Osteocyte (in vitro differentiated cells): ENCODE data around the gene PRTFDC1. TPM values are rescaled to one million over a fixed set of nuclear protein-coding genes. Genes with fewer than 3 reads are reported as not detected.

Source experiments
- DNase-seq: peaks from one replicate; pipeline ENCODE4 v3.0.0; 2021; ENCODE audit warnings: mixed read lengths; ENCODE audit not compliant: unreplicated experiment; ENCODE audit errors: extremely low spot score
- H3K27ac Mint-ChIP-seq: one replicate; pipeline ENCODE4 v1.8.0; 2021; ENCODE audit warnings: mild to moderate bottlenecking, mixed read lengths; ENCODE audit not compliant: unreplicated experiment
- H3K27me3 Mint-ChIP-seq: one replicate; pipeline ENCODE4 v1.8.0; 2021; ENCODE audit warnings: mixed read lengths; ENCODE audit not compliant: unreplicated experiment
- H3K36me3 Mint-ChIP-seq: one replicate; pipeline ENCODE4 v1.8.0; 2021; ENCODE audit warnings: mixed read lengths; ENCODE audit not compliant: unreplicated experiment
- H3K4me1 Mint-ChIP-seq: one replicate; pipeline ENCODE4 v1.8.0; 2021; ENCODE audit warnings: mixed read lengths; ENCODE audit not compliant: unreplicated experiment
- H3K4me3 Mint-ChIP-seq: one replicate; pipeline ENCODE4 v1.8.0; 2021; ENCODE audit warnings: mild to moderate bottlenecking, moderate library complexity, mixed read lengths; ENCODE audit not compliant: unreplicated experiment
- H3K9me3 Mint-ChIP-seq: one replicate; pipeline ENCODE4 v1.8.0; 2021; ENCODE audit warnings: mixed read lengths; ENCODE audit not compliant: unreplicated experiment
- CTCF ChIP-seq: fragments of 200-600 bp; sonication (generic); IDR thresholded peaks from 2 replicates; pipeline ENCODE4 v1.5.0; 2021; ENCODE audit warnings: antibody characterized with exemption, mild to moderate bottlenecking, moderate library complexity
- total RNA-seq: library from RNA; stranded (reverse); gene quantifications from 2 replicates; pipeline ENCODE4 v1.2.1, GENCODE V29; 2021

The PRTFDC1 gene
- total RNA-seq, 1 donor from 2014 or later, result 4.4 TPM

GRCh38 chr10:24983946-24984345 is 31.5 kb upstream of the PRTFDC1 start:
- TF ChIP-seq CTCF, result no peak
- Mint-ChIP-seq H3K27ac (no peak overlapping the region), H3K36me3 (no peaks in the 10 kb centered on the region), H3K27me3 (peaks cover 9% of the 10 kb centered on the region), H3K4me1 (peaks cover 2% of the 10 kb centered on the region), H3K9me3 (no peaks in the 10 kb centered on the region), H3K4me3 (no peak overlapping the region)
- no peak for DNase-seq

- Mint-ChIP-seq H3K36me3 (no peaks in the 10 kb centered on the region), H3K27ac (no peak overlapping the region), H3K4me3 (no peak overlapping the region), H3K9me3 (no peaks in the 10 kb centered on the region), H3K27me3 (peaks cover 15% of the 10 kb centered on the region), H3K4me1 (peaks cover 2% of the 10 kb centered on the region)
- TF ChIP-seq CTCF, result no peak
- no peak for DNase-seq
Observed at GRCh38 chr10:24983130-24983529, 30.7 kb upstream of the PRTFDC1 start.

GRCh38 chr10:24982319-24983112 is 30.1 kb upstream of the PRTFDC1 start:
- H3K9me3 Mint-ChIP-seq, result no peaks in the 10 kb centered on the region
- H3K4me3 Mint-ChIP-seq, result no peak overlapping the region
- H3K4me1 Mint-ChIP-seq, result peaks cover 2% of the 10 kb centered on the region
- no peak for TF ChIP-seq CTCF
- no peak overlapping the region for H3K27ac Mint-ChIP-seq
- H3K27me3 Mint-ChIP-seq, result peaks cover 16% of the 10 kb centered on the region
- no peaks in the 10 kb centered on the region for H3K36me3 Mint-ChIP-seq
- DNase-seq, result no peak

- Mint-ChIP-seq H3K27me3 (peaks cover 16% of the 10 kb centered on the region), H3K27ac (no peak overlapping the region), H3K36me3 (no peaks in the 10 kb centered on the region), H3K4me3 (no peak overlapping the region), H3K9me3 (no peaks in the 10 kb centered on the region), H3K4me1 (no peaks in the 10 kb centered on the region)
- TF ChIP-seq CTCF, result no peak
- no peak for DNase-seq
Observed at GRCh38 chr10:24981161-24981710, 28.8 kb upstream of the PRTFDC1 start.

GRCh38 chr10:24979685-24980084 is 27.3 kb upstream of the PRTFDC1 start:
- H3K27me3 Mint-ChIP-seq, result peaks cover 16% of the 10 kb centered on the region
- no peak overlapping the region for H3K4me3 Mint-ChIP-seq
- H3K36me3 Mint-ChIP-seq, result no peaks in the 10 kb centered on the region
- no peak for TF ChIP-seq CTCF
- no peak for DNase-seq
- H3K4me1 Mint-ChIP-seq, result peaks cover 9% of the 10 kb centered on the region
- H3K9me3 Mint-ChIP-seq, result no peaks in the 10 kb centered on the region
- H3K27ac Mint-ChIP-seq, result no peak overlapping the region
